B cell (primary cell): ENCODE data around the gene ADAMTS14. TPM values are rescaled to one million over a fixed set of nuclear protein-coding genes. Genes with fewer than 3 reads are reported as not detected.

Experiments used
- ATAC-seq: fragments of 200-7000 bp; cut with Tn5 transposase; one replicate; pipeline ENCODE4 v1.10.0; 2021; ENCODE audit warnings: low read depth, mild to moderate bottlenecking, moderate number of reproducible peaks, moderate library complexity
- CTCF ChIA-PET: fragments of 350-600 bp; sonication (Branson Sonifier 250); formaldehyde crosslinking; loops from one replicate; lab custom pipeline; 2021; ENCODE audit warnings: antibody characterized with exemption, inconsistent platforms; lab: Charles Lee
- POLR2A ChIA-PET: fragments of 350-600 bp; sonication (Branson Sonifier 250); formaldehyde crosslinking; loops from one replicate; lab custom pipeline; 2021; ENCODE audit warnings: antibody characterized with exemption; lab: Charles Lee
- DNase-seq: peaks from one replicate; pipeline ENCODE4 v3.0.0; 2013
- H2AFZ ChIP-seq: 2 replicates; pipeline ENCODE4 v1.6.1; 2012; ENCODE audit warnings: mild to moderate bottlenecking, low read depth, low read length; ENCODE audit not compliant: insufficient read depth, poor library complexity, severe bottlenecking
- H3K27ac ChIP-seq, 2 donors: 1 replicate in 1 of 2; 2 replicates in 1 of 2; pipeline ENCODE4 v1.5.1; 2012 to 2013; ENCODE audit warnings: low read length in 2 of 2, mild to moderate bottlenecking in 2 of 2, moderate library complexity in 1 of 2
- H3K27me3 ChIP-seq, 4 experiments: fragments of 200-600 bp in 1 of 4; sonication (generic) in 1 of 4; replicated peaks in 1 of 4; 1 replicate in 2 of 4; 2 replicates in 2 of 4; pipeline versions ENCODE4 v1.6.1 to v1.7.0; 2013 to 2016; ENCODE audit warnings: low read length in 3 of 4, mild to moderate bottlenecking in 2 of 4, mixed read lengths in 1 of 4, moderate library complexity in 1 of 4; ENCODE audit not compliant: insufficient read depth in 4 of 4, control insufficient read depth in 3 of 4; ENCODE audit errors: control extremely low read depth in 1 of 4
- H3K36me3 ChIP-seq, 2 experiments: replicated peaks in 1 of 2; 1 replicate in 1 of 2; 2 replicates in 1 of 2; pipeline versions ENCODE4 v1.6.1 to v1.7.1; 2013; ENCODE audit warnings: low read length in 1 of 2; ENCODE audit not compliant: insufficient read depth in 2 of 2, control insufficient read depth in 1 of 2; ENCODE audit errors: control extremely low read depth in 1 of 2, extremely low read depth in 1 of 2
- H3K4me1 ChIP-seq, 2 donors: fragments of 200-600 bp in 1 of 2; sonication (generic) in 1 of 2; 1 replicate in 1 of 2; 2 replicates in 1 of 2; pipeline versions ENCODE4 v1.5.1 to v1.6.1; 2013 to 2017; ENCODE audit warnings: low read length in 2 of 2; ENCODE audit not compliant: control insufficient read depth in 2 of 2, insufficient read depth in 2 of 2
- H3K4me2 ChIP-seq: replicated peaks from 2 replicates; pipeline ENCODE3; 2012; ENCODE audit warnings: mild to moderate bottlenecking, low read depth, low read length; ENCODE audit not compliant: poor library complexity, severe bottlenecking
- H3K4me3 ChIP-seq, 5 experiments: fragments of 200-600 bp in 1 of 5; sonication (generic) in 1 of 5; 1 replicate in 3 of 5; 2 replicates in 2 of 5; pipeline versions ENCODE4 v1.5.1 to v1.7.0; 2011 to 2016; ENCODE audit warnings: low read length in 4 of 5, mild to moderate bottlenecking in 4 of 5, low read depth in 2 of 5, control low read depth in 1 of 5, moderate library complexity in 1 of 5; ENCODE audit not compliant: insufficient read depth in 1 of 5; ENCODE audit errors: control extremely low read depth in 1 of 5, extremely low read depth in 1 of 5
- H3K79me2 ChIP-seq: fragments of 200-600 bp; sonication (generic); one replicate; pipeline ENCODE4 v1.6.0; 2016; ENCODE audit warnings: low read length; ENCODE audit not compliant: control insufficient read depth, insufficient read depth
- H3K9ac ChIP-seq: fragments of 200-600 bp; sonication (generic); 2 replicates; pipeline ENCODE4 v1.6.1; 2017; ENCODE audit warnings: mild to moderate bottlenecking, low read length, moderate library complexity
- H3K9me3 ChIP-seq, 3 donors: one replicate each; pipeline versions ENCODE4 v1.6.1 to v1.7.1; 2013; ENCODE audit warnings: low read length in 2 of 3; ENCODE audit not compliant: control insufficient read depth in 2 of 3, insufficient read depth in 1 of 3; ENCODE audit errors: control extremely low read depth in 1 of 3
- H4K20me1 ChIP-seq: 2 replicates; pipeline ENCODE4 v1.6.0; 2012; ENCODE audit warnings: mild to moderate bottlenecking, low read length; ENCODE audit not compliant: insufficient read depth, control insufficient read depth, poor library complexity, severe bottlenecking
- H3K27ac Mint-ChIP-seq: one replicate; pipeline ENCODE4 v1.8.0; 2021; ENCODE audit warnings: mixed read lengths
- H3K27me3 Mint-ChIP-seq: one replicate; pipeline ENCODE4 v1.8.0; 2021; ENCODE audit warnings: mixed read lengths
- H3K4me1 Mint-ChIP-seq: one replicate; pipeline ENCODE4 v1.8.0; 2021; ENCODE audit warnings: mixed read lengths
- H3K4me3 Mint-ChIP-seq: one replicate; pipeline ENCODE4 v1.8.0; 2021; ENCODE audit warnings: mixed read lengths
- H3K9me3 Mint-ChIP-seq: one replicate; pipeline ENCODE4 v1.8.0; 2022; ENCODE audit warnings: mixed read lengths; ENCODE audit not compliant: insufficient read depth
- EZH2 ChIP-seq: IDR thresholded peaks from 2 replicates; pipeline ENCODE4 v1.6.1; 2012; ENCODE audit warnings: borderline replicate concordance, low read depth, mild to moderate bottlenecking, moderate library complexity, low read length; ENCODE audit not compliant: insufficient read depth, poor library complexity, severe bottlenecking
- WGBS: methylation state at CpG from one replicate; pipeline ENCODE4 v1.1.5; 2013; ENCODE audit warnings: missing lambda C conversion rate; ENCODE audit not compliant: insufficient coverage; 5-methylcytosine and 5-hydroxymethylcytosine counted together
- intact Hi-C: fragments of 100-400 bp; cut with micrococcal nuclease; formaldehyde crosslinking; loops from one replicate; pipeline ENCODE4 v1.10.0; 2022
- polyA plus RNA-seq: library from polyadenylated mRNA; depleted of rRNA; stranded (reverse); fragments of >200 nt; gene quantifications from 2 replicates; pipeline ENCODE4 v1.2.3, GENCODE V29; 2012
- total RNA-seq, 2 donors: library from RNA; stranded (reverse); fragments of 120-200 nt in 1 of 2; gene quantifications; 1 replicate in 1 of 2; 2 replicates in 1 of 2; pipeline versions ENCODE4 v1.2.3 to v1.2.4, GENCODE V29; 2013 to 2022
- TF ChIP-seq, protein P1 (sequence below): fragments of 200-600 bp; IDR thresholded peaks from one replicate; pipeline ENCODE4 v1.8.0; 2022; ENCODE audit warnings: antibody characterized with exemption, mild to moderate bottlenecking

The ADAMTS14 gene
- total and polyA plus RNA-seq, 2 donors (not counting 1 experiment from before 2014, with no cell fraction given), result not detected

DNA sequence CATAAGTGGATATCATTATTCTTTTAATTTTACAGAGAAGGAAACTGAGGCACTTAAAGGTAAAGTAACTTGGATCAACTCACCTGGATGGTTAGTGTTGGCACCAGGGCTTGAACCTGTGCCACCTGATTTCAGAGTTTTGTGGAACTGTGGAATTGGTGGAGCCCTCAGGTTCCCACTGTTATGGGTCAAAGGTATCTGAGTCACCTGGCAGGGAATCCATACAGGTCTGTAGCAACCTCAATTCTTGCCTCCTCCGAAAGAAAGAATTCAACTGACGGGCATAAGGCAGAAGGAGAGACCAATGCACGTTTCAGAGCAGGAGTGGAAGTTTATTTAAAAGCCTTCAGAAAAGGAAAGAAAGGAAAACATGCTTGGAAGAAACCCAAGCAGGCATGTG is 25.2 kb upstream of the ADAMTS14 start:
- Mint-ChIP-seq H3K9me3 (peaks cover 22% of the 10 kb centered on the region), H3K27ac (no peak overlapping the region), H3K4me3 (no peak overlapping the region), H3K4me1 (no peaks in the 10 kb centered on the region), H3K27me3 (peaks cover 23% of the 10 kb centered on the region)
- DNase-seq (no peak), ATAC-seq (no peak)
- H2AFZ ChIP-seq, result no peak overlapping the region
- ChIA-PET CTCF (no interaction called here), POLR2A (no interaction called here)
- no peaks in the 10 kb centered on the region for H3K4me1 ChIP-seq
- H4K20me1 ChIP-seq, result no peaks in the 10 kb centered on the region
- no peak overlapping the region for H3K27ac ChIP-seq
- no peak overlapping the region for H3K4me2 ChIP-seq
- TF ChIP-seq EZH2, result no peak
- TF ChIP-seq, protein P1, sequence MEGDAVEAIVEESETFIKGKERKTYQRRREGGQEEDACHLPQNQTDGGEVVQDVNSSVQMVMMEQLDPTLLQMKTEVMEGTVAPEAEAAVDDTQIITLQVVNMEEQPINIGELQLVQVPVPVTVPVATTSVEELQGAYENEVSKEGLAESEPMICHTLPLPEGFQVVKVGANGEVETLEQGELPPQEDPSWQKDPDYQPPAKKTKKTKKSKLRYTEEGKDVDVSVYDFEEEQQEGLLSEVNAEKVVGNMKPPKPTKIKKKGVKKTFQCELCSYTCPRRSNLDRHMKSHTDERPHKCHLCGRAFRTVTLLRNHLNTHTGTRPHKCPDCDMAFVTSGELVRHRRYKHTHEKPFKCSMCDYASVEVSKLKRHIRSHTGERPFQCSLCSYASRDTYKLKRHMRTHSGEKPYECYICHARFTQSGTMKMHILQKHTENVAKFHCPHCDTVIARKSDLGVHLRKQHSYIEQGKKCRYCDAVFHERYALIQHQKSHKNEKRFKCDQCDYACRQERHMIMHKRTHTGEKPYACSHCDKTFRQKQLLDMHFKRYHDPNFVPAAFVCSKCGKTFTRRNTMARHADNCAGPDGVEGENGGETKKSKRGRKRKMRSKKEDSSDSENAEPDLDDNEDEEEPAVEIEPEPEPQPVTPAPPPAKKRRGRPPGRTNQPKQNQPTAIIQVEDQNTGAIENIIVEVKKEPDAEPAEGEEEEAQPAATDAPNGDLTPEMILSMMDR, result no peak
- intact Hi-C loops, result no loop called here
- H3K4me3 ChIP-seq, result no peak overlapping the region
- no peak overlapping the region for H3K9ac ChIP-seq
- WGBS, result 100% methylated on average over 1 of the region's 3 CpGs
- no peaks in the 10 kb centered on the region for H3K79me2 ChIP-seq
- no peaks in the 10 kb centered on the region for H3K36me3 ChIP-seq
- no peaks in the 10 kb centered on the region for H3K27me3 ChIP-seq
- H3K9me3 ChIP-seq, result peaks cover 0 to 46% (median 39%) of the 10 kb centered on the region in 3 donors

DNA sequence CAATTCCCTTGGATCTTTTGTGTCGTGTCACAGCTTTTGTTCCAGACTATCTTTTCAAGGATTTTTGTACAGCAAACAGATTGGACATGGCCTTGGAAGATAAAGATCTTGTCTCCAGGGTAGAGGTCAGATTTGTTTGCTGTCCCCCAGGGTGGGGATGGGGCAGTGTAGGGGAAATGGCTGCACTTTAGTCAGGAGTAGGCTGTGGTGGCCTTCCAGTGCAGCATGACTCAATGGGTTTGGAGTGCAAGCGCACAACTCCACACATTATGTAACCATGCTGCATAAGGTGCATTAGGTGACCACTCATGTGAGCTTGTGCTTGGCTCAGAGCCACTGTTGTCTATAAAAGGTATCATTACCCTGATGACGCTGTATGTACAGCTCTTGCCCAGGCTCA is 23.9 kb upstream of the ADAMTS14 start:
- WGBS, result 84% methylated on average over 3 of the region's 3 CpGs
- Histone ChIP-seq H3K36me3 (no peaks in the 10 kb centered on the region), H4K20me1 (no peaks in the 10 kb centered on the region), H3K27ac (no peak overlapping the region), H3K79me2 (no peaks in the 10 kb centered on the region), H3K4me3 (no peak overlapping the region), H3K4me1 (no peaks in the 10 kb centered on the region), H3K9me3 (peaks cover 0 to 59% (median 41%) of the 10 kb centered on the region in 3 donors), H3K4me2 (no peak overlapping the region), H3K27me3 (no peaks in the 10 kb centered on the region), H3K9ac (no peak overlapping the region), H2AFZ (no peak overlapping the region)
- TF ChIP-seq, protein P1, result no peak
- no peak for TF ChIP-seq EZH2
- H3K27ac Mint-ChIP-seq, result no peak overlapping the region
- no peaks in the 10 kb centered on the region for H3K4me1 Mint-ChIP-seq
- H3K4me3 Mint-ChIP-seq, result no peak overlapping the region
- H3K9me3 Mint-ChIP-seq, result peaks cover 22% of the 10 kb centered on the region
- ChIA-PET POLR2A (no interaction called here), CTCF (no interaction called here)
- no peak for DNase-seq
- intact Hi-C loops, result no loop called here
- ATAC-seq, result no peak
- peaks cover 19% of the 10 kb centered on the region for H3K27me3 Mint-ChIP-seq
